Upper lobe of left lung (tissue), 4 donors: ENCODE data around the gene RGL4.

Experiments
- EP300 ChIP-seq, 4 donors: sonication (generic); formaldehyde crosslinking; IDR thresholded peaks; one replicate each; pipeline ENCODE4 v1.5.1; 2017; ENCODE audit warnings: antibody characterized with exemption in 4 of 4, control low read depth in 2 of 4
- POLR2A ChIP-seq, 4 donors: fragments of 450-650 bp; IDR thresholded peaks; one replicate each; pipeline ENCODE4 v1.5.1; 2016 to 2017; ENCODE audit warnings: antibody characterized with exemption in 4 of 4, mild to moderate bottlenecking in 2 of 4
- POLR2AphosphoS5 ChIP-seq, 2 donors: sonication (generic); formaldehyde crosslinking; IDR thresholded peaks; one replicate each; pipeline ENCODE4 v1.5.1; 2017; ENCODE audit warnings: antibody characterized with exemption in 2 of 2
- TF ChIP-seq, protein P1 (sequence below), 6 experiments: fragments of 450-650 bp in 4 of 6; fragments of 200-600 bp in 2 of 6; sonication (generic) in 2 of 6; IDR thresholded peaks; one replicate each; pipeline ENCODE4 v1.5.1; 2016 to 2019; ENCODE audit warnings: antibody characterized with exemption in 6 of 6

- TF ChIP-seq, protein P1, sequence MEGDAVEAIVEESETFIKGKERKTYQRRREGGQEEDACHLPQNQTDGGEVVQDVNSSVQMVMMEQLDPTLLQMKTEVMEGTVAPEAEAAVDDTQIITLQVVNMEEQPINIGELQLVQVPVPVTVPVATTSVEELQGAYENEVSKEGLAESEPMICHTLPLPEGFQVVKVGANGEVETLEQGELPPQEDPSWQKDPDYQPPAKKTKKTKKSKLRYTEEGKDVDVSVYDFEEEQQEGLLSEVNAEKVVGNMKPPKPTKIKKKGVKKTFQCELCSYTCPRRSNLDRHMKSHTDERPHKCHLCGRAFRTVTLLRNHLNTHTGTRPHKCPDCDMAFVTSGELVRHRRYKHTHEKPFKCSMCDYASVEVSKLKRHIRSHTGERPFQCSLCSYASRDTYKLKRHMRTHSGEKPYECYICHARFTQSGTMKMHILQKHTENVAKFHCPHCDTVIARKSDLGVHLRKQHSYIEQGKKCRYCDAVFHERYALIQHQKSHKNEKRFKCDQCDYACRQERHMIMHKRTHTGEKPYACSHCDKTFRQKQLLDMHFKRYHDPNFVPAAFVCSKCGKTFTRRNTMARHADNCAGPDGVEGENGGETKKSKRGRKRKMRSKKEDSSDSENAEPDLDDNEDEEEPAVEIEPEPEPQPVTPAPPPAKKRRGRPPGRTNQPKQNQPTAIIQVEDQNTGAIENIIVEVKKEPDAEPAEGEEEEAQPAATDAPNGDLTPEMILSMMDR (IDR thresholded peaks at IDR 0.05), result no peak
- TF ChIP-seq EP300 (IDR thresholded peaks at IDR 0.05), result no peak
- TF ChIP-seq POLR2A (IDR thresholded peaks at IDR 0.05), result no peak
- no peak for TF ChIP-seq POLR2AphosphoS5 (IDR thresholded peaks at IDR 0.05)
These were observed 4.3 kb downstream of the RGL4 start for GRCh38 chr22:23695141-23695540.
